DND-41 (cell line): ENCODE results near the gene NYAP2.

Source experiments
- CTCF ChIP-seq: IDR thresholded peaks from 2 replicates; pipeline ENCODE4 v1.5.1; 2012; ENCODE audit warnings: borderline replicate concordance, low read length, moderate library complexity, mild to moderate bottlenecking; ENCODE audit not compliant: poor library complexity, severe bottlenecking; ENCODE audit errors: extremely low read depth
- EZH2 ChIP-seq: IDR thresholded peaks from 3 replicates; pipeline ENCODE4 v1.6.1; 2012; ENCODE audit warnings: borderline replicate concordance, low read depth, mild to moderate bottlenecking, moderate library complexity, low read length, inconsistent platforms; ENCODE audit not compliant: severe bottlenecking

- TF ChIP-seq CTCF (no peak), EZH2 (no peak)
Measured at GRCh38 chr2:225532096-225532495, 132.6 kb downstream of the NYAP2 start.
